NCI-H2196 (cell line): ENCODE measurements around the gene TMEM132D.

ENCODE experiments used
- DNase-seq: peaks from one replicate; lab custom pipeline; 2025; ENCODE audit not compliant: unreplicated experiment; lab: John Stamatoyannopoulos, UW

Gene TMEM132D

GRCh38 chr12:129470196-129470595, 433.6 kb downstream of the TMEM132D start:
- DNase-seq: no peak

DNA sequence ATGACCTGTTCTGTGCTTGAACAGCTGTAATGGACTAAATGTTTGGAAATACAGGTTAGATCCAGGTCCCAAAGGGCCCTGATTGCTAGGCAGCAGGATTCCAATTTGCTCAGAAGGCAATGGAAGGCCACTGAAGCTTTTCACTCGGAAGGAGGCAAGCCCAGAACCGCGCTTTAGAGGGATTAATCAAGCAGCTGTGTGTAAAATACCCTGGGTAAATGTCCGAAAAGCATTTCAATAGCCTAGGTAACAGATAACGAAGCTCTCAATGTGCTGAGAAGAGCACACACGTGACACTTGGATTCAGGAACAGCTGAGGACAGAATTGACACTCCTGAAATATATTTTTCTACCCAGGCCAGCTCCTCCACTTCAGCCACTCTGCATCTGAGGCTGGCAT, 436.1 kb downstream of the TMEM132D start:
- DNase-seq: no peak

GRCh38 chr12:129467289-129467688, 436.5 kb downstream of the TMEM132D start:
- no peak for DNase-seq

- DNase-seq: no peak
Observed at GRCh38 chr12:129466499-129466898, 437.3 kb downstream of the TMEM132D start.

GRCh38 chr12:129459886-129460285, 443.9 kb downstream of the TMEM132D start:
- no peak for DNase-seq

DNA sequence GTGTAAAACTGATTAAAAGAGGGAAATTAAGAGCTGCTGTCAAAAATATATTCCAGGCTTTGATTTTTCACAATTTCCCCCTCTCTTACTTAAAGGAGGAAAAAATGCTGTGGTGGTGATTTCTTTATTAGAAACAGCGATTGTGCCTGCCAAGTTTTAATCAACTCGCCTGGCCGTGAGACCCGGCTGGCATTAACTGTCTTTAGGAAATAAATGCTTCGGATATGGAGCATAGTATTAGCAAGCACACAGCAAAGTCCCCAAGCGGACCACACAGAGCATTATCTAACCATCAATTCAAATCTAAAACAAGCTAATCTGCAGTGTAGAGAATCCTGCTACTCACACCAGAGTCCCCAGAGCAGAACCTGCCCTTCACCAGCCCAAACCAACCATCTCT, 457.1 kb downstream of the TMEM132D start:
- DNase-seq: no peak

GRCh38 chr12:129440278-129440677, 463.5 kb downstream of the TMEM132D start:
- DNase-seq: no peak

- DNase-seq: no peak
Observed at GRCh38 chr12:129434790-129435189, 469.0 kb downstream of the TMEM132D start.

GRCh38 chr12:129428240-129428936, 475.4 kb downstream of the TMEM132D start:
- DNase-seq: no peak

GRCh38 chr12:129423041-129423580, 480.7 kb downstream of the TMEM132D start:
- no peak for DNase-seq

DNA sequence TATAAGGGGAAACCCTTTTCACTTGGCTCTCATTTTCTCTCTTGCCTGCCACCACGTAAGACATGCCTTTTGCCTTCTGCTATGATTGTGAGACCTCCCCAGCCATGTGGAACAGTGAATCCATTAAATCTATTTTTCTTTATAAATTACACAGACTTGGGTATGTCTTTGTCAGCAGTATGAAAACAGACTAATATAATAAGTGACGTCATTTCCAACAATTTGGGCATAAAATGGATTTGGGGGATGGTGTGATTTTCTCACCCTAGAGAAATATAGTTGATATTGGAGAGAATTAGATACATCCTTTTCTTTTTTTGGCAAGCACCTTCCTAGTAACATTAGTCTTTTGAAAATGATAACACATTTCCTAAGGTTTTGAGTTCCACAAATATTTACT, 490.5 kb downstream of the TMEM132D start:
- no peak for DNase-seq

DNA sequence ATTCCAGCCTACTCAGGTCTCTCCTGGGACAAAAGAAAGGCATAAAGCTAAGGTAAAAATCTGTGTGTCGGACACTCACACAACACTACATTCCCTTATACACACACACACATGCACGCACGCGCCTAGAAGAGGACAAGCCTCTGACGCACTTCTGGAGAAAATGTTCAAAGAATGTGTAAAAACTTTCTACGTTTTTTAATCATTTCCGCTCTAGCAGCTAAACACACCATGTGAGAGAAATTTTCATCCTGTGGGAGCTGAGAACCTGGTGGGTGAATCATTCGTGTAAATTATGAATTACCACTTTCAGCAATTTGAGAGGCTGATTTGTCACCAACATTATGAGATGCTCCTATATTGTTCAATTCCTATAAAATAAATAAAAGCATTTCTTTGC, 494.5 kb downstream of the TMEM132D start:
- no peak for DNase-seq

DNA sequence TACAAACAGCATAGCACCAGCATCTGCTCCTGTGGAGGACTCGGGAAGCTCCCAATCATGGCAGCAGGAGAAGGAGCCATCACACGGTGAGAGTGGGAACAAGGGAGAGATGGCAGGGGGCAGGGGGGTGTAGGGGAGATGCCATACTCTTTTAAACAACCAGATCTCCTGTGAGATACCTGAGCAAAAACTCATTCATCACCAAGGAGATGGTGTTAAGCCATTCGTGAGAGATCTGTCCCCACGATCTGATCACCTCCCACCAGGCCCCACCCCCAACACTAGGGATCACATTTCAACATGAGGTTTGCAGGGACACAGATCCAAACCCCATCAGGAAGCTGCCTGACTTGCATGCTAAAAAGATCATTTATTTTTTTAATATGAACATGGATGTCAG, 499.3 kb downstream of the TMEM132D start:
- no peak for DNase-seq

- DNase-seq: no peak
Observed at GRCh38 chr12:129401572-129401971, 502.3 kb downstream of the TMEM132D start.

- DNase-seq: no peak
Observed at GRCh38 chr12:129394177-129394825, 509.5 kb downstream of the TMEM132D start.

DNA sequence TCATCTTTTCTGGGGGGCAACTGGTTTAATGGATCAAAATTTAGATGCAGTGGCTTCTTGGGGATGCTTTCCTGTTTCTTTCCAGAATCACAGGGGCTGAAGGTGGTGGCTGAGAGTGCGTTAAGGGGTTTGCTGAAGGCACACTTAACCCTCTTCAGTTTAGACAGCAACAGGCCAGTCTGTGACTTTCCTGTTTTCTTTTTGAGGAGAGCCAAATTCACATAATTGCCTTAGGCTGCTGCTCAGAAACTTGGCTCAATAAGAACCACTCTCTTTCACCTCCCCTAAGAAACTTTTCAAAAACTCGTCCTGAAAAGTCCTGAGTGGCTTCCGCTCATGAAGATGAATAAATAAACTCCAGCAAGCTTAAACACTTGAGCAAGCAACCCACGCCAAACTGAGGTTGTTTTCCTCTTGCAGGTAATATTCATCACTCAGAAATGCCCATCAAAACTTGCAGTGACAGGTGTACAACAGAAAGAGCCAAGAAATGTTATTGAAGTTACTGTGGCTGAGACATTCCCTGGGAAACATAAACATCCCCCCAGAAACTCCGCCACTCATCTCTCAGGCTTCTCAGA, 510.4 kb downstream of the TMEM132D start:
- DNase-seq: no peak

GRCh38 chr12:129385637-129385990, 518.2 kb downstream of the TMEM132D start:
- no peak for DNase-seq

GRCh38 chr12:129383956-129384355, 519.9 kb downstream of the TMEM132D start:
- no peak for DNase-seq

DNA sequence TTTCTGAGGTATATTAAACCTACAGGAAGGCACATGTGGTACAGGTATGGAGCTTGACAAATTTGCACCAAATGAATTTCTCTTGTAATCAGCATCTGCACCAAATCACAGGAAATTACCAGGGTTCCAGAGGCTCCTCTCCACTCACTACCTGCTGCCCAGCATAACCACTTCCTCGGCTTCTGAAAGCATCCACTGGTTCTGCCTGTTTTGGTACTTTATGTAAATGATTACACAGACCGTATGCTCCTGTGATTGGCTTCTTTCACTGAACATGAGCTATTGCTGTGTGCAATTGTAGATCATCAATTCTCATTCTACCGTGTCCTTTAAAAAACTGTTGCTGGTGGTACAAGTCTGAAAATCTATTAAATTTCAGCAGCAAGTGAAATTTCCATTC, 522.1 kb downstream of the TMEM132D start:
- no peak for DNase-seq

DNA sequence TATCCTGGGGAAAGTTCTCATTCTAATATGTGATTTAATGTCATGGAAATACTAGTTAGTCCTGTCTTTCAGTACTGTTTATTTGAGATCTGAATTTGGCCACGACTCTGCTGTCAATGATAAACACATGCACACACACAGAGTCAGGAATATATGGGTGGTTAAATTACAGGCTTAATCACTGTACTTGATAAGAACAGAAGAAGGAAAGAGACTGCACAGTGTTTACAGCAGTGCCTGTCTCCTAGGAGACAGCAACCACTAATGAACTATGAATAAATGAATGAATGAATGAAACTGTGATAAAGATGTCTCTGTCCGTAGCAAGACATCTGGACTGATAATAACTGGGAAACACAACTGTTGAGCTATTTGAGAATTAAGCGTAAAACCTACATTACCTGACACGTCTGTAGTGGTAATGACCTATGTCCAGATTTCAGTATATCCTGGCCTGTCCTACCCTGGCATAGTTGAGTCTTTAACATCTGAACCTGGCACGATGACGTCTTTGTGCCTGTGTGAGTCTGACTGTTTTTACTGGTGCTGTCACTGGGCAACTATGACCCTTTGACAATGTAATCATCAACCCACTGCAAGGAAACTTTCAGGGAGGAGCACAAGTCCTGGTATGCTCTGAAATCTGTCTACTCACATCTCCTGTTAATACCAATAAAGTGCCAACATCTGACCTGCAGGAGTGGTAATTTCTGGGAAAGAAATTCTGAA, 524.6 kb downstream of the TMEM132D start:
- DNase-seq: no peak

DNA sequence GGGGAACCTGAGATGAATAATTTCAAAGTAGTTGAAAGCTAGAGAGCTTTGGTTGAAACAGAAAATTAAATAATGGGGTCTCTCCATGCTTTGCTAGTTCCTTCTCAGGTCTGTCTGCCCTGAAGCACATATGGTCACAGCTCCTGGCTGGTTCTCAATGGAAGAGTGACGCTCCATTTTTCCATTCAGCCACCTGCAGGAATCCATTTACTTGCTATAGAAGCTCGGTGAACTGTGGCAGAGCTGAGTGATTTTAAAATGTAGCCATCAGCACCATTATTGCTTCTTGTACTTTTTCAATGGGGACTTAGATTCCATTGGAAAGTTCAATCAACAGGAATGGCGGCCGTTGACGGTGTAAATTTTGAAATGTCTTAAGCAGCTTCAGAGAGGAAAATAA, 525.3 kb downstream of the TMEM132D start:
- no peak for DNase-seq

DNA sequence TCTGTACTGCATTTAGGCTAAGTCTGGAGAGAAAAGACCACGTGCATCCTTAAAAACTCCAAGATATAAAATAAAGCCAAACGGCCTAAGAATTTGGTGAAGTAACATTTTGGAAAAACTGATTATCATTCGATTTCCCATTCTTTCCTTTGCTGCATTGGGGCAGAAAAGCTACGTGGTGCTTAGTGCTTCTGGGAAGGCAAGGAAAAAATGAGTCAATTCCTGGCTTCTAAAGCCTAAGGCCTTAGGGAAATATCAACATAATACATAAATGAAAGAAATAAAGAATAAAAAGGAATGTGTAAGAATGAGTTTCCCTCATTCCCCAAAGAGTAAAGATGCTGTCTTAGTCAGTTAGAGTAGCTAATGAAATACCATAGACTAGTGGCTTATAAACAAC, 530.1 kb downstream of the TMEM132D start:
- no peak for DNase-seq
